ENCODE measurements around the gene PSG2.
"Not testable (repeated sequence)": the region's sequence is repeated elsewhere in the genome, so short reads cannot be mapped to it uniquely, and the experiment has no call there.

- TF ChIP-seq CTCF, POLR2A, EP300 (IDR thresholded peaks at IDR 0.05): not testable (repeated sequence)
These were observed 44.8 kb upstream of the PSG2 start for GRCh38 chr19:43127336-43127735.

Measured in stomach (tissue), 4 donors.